Measurements from ENCODE around the gene RIC8B.
A peak's percentile ranks its signal among the peaks of the same experiment; 100 is the strongest.

Gene RIC8B

GRCh38 chr12:106879612-106880011, 105.1 kb downstream of the RIC8B start:
- DNase-seq (ENCODE audit: low read depth) = no peak
- H3K4me3 ChIP-seq (ENCODE audit: low read depth, low read length) = no peak overlapping the region
- TF ChIP-seq CTCF (conservative IDR thresholded peaks at IDR 0.05; ENCODE audit: low read depth, low read length) = no peak

- DNase-seq (ENCODE audit: low read depth) = peak; percentile 46
- TF ChIP-seq CTCF (conservative IDR thresholded peaks at IDR 0.05; ENCODE audit: low read depth, low read length) = no peak
- H3K4me3 ChIP-seq (ENCODE audit: low read depth, low read length) = no peak overlapping the region
These were observed 108.9 kb downstream of the RIC8B start for GRCh38 chr12:106883426-106883825.

GRCh38 chr12:106885026-106885425, 110.5 kb downstream of the RIC8B start:
- TF ChIP-seq CTCF (conservative IDR thresholded peaks at IDR 0.05; ENCODE audit: low read depth, low read length) = no peak
- H3K4me3 ChIP-seq (ENCODE audit: low read depth, low read length) = no peak overlapping the region

GRCh38 chr12:106885541-106886249, 111.2 kb downstream of the RIC8B start:
- no peak for DNase-seq (ENCODE audit: low read depth)
- H3K4me3 ChIP-seq (ENCODE audit: low read depth, low read length) = no peak overlapping the region
- no peak for TF ChIP-seq CTCF (conservative IDR thresholded peaks at IDR 0.05; ENCODE audit: low read depth, low read length)

More at GRCh38 chr12:106885026-106885425, 110.5 kb downstream of the RIC8B start:
- DNase-seq (ENCODE audit: low read depth) = no peak

GRCh38 chr12:106886932-106887331, 112.5 kb downstream of the RIC8B start:
- no peak for TF ChIP-seq CTCF (conservative IDR thresholded peaks at IDR 0.05; ENCODE audit: low read depth, low read length)
- H3K4me3 ChIP-seq (ENCODE audit: low read depth, low read length) = no peak overlapping the region
- DNase-seq (ENCODE audit: low read depth) = no peak

GRCh38 chr12:106888348-106888970, 114.0 kb downstream of the RIC8B start:
- DNase-seq (ENCODE audit: low read depth) = no peak
- no peak for TF ChIP-seq CTCF (conservative IDR thresholded peaks at IDR 0.05; ENCODE audit: low read depth, low read length)
- no peak overlapping the region for H3K4me3 ChIP-seq (ENCODE audit: low read depth, low read length)

- no peak for DNase-seq (ENCODE audit: low read depth)
- TF ChIP-seq CTCF (conservative IDR thresholded peaks at IDR 0.05; ENCODE audit: low read depth, low read length) = no peak
- H3K4me3 ChIP-seq (ENCODE audit: low read depth, low read length) = no peak overlapping the region
These were observed 114.8 kb downstream of the RIC8B start for GRCh38 chr12:106889326-106889725.

All from choroid plexus epithelial cell (primary cell).